H54 (cell line): ENCODE results near the gene EFCC1.
A peak's percentile ranks its signal among the peaks of the same experiment; 100 is the strongest.

Experiments used
- DNase-seq: peaks from one replicate; pipeline ENCODE4 v3.0.0; 2011; ENCODE audit warnings: low spot score, mixed read lengths; ENCODE audit not compliant: insufficient read length
- FAIRE-seq: peaks from 3 replicates; lab custom pipeline; 2011; peaks lifted over from hg19 to GRCh38; lab: Jason Lieb, UNC
- POLR2A ChIP-seq: IDR thresholded peaks from 2 replicates; pipeline ENCODE4 v1.6.1; 2011; ENCODE audit warnings: low read depth, mild to moderate bottlenecking, low read length

EFCC1 gene

DNA sequence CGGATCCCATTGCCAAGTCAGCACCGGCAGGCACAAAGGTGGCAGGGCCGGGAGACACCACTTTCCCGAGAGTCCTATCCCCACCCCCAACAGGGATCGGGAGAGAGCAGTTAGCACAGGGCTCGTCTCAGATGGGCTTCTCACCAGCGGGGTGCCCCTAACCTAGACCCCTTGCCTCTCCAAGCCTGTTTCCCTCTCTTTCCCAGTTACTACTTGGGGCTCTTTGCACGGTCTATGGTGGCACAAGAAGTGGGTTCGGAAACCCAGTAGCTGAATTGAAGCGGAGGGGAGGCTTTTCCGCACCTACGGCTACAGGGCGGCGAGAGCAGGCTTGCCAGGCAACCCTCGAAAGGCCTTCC, 383 bp upstream of the EFCC1 start:
- no peak for TF ChIP-seq POLR2A
- FAIRE-seq (no peak), DNase-seq (no peak)

DNA sequence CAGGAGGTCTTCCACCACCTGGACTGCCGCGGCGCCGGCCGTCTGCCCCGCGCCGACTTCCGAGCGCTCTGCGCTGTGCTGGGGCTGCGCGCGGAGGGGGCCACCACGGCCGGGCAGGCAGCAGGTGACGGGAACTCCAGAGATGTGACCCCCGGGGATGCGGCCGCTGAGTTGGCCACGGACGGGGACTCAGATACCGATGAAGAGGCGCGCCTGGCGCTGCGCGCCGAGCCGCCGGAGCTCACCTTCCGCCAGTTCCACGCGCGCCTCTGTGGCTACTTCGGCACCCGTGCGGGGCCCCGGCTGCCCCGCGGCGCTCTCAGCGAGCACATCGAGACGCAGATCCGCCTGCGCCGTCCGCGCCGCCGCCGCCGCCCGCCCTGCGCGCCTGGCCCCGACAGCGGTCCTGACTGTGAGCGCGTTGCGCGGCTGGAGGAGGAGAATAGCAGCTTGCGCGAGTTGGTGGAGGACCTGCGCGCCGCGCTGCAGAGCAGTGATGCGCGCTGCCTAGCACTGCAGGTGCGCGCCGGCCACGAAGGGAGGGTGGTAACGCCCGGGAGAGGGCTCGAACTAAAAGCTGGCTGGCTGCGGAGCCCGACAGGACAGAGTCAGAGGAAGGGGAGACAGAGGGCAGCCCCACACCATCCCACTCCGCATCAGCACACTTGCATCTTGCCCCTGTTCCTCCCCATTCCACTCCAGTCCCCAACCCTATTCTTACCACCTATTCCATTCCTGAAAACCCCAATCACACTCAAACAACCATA, 885 bp downstream of the EFCC1 start:
- no peak for TF ChIP-seq POLR2A
- DNase-seq (no peak), FAIRE-seq (no peak)

DNA sequence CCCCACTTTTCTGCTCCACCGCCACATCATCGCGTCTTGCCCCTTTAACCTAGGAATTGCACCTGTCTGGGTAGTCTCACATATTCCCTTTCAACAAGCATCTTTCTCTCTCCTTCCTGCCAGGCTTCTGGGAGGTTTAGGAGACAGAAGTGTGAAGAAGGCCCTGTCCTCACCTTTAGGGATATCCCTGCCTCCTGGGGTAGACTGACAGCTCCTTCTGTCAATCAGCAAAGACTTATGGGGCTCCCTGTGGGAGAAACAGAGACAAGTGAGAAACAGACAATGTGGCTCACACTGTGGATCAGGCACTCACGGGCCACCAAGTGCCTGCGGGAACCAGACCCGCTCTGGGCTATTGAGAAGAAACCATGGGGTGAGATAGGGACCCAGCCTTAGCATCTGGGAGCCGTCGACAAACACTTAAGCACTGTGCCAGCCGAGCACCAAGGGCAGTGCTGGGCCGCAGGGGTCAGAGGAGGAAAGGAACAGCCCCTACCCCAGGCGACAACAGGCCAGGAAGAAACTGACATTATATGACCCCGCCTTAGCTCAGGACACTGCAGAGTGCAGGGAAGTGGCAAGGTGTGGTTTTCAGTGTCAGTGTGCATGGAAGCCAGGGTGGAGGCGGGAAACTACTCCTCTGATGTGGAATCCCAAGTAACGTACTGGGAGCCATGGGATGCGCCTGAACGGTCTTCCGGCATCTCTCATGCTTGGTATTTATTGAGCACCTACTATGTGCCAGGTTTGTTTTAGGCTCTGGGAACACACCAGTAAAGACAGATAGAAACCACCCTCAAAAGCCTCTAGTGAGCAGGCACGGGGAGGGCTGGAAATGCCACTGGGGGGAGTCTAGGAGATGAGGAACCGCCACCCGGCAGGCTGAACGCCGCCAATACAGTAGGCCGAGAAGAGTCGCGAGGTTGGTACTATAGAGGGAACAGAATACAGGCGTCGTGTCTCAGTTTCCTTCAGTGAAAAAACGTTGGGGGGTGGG, 1.8 kb downstream of the EFCC1 start:
- FAIRE-seq: no peak

DNA sequence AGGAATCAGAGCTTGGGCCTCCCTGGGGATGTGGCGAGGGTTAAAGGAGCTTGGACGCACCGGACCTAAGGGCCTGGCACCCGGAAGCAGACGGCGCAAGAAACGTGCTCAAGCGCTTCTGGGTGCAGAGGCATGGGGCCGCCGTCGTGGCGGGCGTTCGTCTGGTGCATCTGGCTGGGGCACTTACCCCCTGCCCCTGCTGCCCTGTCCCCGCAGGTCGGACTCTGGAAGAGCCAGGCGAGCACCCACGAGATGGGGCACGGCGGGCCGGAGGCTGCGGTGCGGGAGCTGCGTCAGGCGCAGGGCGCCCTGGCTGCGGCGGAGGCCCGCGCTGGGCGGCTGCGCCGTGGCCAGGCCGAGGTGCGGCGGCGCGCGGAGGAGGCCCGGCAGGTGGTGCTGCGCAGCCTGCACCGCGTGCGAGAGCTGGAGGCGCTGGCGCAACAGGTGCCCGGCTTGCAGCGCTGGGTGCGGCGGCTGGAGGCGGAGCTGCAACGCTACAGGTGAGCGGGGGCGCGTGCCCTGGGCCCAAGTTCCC, 2.5 kb downstream of the EFCC1 start:
- DNase-seq (no peak), FAIRE-seq (no peak)
- no peak for TF ChIP-seq POLR2A

More for the DNA sequence above, 1.8 kb downstream of the EFCC1 start:
- DNase-seq: no peak
- no peak for TF ChIP-seq POLR2A

DNA sequence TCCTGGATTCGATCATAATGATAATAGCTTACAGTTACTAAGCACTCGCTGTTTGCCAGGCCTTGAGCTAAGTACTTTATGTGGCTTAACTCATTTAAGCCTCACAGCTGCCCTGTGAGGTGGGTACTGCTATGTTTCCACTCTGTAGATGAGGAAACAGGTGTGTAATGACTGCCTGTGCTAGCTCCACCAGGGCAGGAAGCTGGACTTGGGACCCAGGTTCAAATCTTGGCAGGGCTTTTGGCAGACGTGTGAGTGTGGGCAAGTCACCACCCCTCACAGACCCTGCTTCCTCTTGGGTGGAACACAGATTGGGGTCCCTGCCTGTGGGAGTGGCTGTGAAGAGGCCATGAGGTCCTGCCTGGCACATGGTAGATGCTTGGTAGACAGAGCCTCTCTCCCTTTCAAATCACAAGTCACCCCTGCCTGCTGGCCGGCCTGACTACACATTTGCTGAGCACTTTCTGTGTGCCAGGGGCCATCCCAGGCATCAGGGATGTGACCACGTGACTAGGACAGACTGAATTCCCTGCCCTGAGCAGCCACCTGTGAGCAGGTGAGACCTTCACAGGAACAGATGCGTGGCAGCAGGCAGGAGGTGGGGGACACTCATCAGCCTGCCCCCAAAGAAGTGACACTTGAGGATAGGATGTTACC, 3.7 kb downstream of the EFCC1 start:
- TF ChIP-seq POLR2A: no peak
- DNase-seq (no peak), FAIRE-seq (no peak)

DNA sequence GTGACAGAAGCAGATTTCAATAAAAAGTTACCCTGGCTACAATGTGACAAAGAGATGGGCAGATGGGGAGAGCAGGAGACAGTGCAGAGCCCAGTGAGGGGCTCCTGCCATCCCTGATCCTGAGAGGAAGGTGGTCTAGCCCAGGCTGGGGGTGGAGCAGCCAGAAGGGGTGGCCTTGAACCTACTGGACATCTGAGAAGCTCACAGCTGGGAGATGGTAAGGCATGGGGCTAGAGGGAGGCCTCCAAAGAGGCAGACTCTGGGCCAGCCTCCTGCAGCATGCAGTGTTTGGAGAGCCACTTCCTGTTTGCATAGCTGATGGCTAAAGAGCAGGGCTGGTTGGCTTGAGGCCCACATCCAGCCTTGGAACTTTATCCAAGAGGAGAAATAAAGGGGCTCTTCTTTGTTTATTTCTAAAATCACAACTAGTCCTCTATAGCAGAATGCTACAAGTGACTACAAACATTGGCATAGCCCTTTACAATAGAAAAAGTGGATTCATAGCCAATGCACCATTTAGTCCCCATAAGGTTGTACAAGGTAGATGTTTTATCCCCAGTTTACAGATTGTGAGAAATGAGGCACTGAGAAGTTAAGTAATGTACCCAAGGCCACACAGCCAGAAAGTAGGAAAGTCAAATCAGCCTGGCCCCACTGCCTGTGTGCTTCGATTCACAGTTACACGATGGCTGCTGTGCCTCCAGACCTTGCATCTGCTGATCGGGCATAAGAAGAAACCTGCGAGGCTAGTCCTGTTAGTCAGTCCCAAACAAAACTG, 4.6 kb downstream of the EFCC1 start:
- FAIRE-seq (no peak), DNase-seq (no peak)
- no peak for TF ChIP-seq POLR2A

DNA sequence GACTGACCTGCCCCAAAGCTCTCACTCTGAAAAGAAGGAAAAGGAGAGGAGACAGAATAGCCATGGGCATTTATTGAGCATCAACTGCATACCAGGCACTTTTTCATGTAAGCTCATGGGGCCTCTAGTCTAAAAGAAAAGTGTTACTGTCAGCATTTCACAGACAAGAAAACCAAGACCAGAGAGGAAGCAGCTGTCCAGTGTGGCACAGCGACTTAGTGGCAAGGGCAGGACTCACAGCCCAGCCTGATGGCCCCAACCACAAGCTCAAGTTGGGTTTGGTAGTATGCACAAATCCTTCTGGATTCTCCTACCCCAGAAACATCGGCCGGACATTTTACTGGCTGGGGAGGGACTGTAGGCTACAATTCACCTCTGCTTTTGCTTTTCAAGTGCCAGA, 5.8 kb downstream of the EFCC1 start:
- no peak for TF ChIP-seq POLR2A
- FAIRE-seq (no peak), DNase-seq (no peak)

DNA sequence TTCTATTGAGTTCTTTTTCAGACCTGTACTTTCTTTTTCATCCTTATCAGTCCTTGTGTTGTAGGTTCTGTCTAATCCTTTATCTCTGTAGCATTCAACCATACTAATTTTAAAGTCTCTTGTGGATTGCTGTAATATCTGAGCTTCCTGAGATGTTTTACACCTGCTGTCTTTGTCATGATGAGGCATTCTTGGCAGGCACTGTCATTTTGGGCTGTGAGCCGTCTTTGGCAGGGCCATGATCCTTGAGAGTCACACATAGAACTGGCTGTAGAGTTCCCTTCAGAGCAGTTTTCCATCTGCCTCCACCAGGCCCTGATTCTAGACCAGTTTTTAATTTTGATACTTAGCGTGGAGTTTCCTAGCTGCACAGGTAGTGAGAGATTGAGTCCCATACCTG, 6.7 kb downstream of the EFCC1 start:
- FAIRE-seq (no peak), DNase-seq (no peak)
- TF ChIP-seq POLR2A: no peak

DNA sequence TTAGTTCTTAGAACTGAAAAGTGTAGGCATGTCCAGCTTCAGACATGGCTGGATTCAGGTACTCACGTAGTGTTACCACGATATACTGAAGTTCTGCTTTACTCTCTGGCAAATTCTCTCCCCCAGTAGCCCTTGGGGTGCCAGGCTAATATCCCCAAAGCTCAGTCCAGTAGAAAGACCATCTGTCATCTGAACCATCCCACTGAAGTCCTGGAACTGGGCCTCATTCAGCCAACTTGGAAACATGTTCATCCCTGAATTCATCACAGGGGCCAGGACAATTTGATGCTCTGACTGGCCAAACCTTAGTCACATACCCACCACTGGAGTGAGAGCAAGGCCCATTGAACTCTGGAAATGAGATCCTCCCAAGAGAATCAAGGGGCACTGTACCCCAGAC, 8.2 kb downstream of the EFCC1 start:
- no peak for DNase-seq
- no peak for TF ChIP-seq POLR2A
- no peak for FAIRE-seq

DNA sequence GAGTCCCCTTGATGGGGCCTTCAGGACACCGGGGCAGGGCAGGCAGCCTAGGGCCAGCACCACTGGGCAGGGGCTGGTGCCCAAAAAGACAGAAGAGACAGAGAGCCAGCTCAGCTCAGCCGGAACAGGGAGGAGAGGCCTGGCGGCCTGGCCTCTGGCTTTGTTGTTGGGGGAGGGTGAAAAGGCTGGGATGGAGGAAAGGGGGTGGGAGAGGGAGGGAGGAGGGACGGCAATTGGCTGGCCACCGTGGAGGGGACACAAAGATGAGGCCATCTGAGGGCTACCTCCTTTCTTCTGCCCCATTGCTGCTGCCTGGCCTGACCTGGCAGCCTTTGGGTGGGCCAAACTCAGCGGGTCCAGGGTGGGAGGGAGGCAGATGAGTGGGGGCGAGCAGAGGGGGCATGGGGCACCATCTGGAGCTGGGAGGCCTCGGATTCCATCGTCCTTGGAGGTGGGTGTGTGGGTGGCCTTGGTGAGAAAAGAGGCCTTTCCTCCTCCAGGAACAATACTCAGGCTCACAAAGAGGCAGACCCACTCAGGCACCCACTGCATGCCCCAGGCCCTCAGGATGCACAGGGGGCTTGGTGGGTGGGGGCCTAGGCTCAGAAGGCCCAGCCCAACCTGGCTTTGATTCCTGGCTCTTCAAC, 9.3 kb downstream of the EFCC1 start:
- TF ChIP-seq POLR2A: no peak
- no peak for DNase-seq
- FAIRE-seq: no peak

DNA sequence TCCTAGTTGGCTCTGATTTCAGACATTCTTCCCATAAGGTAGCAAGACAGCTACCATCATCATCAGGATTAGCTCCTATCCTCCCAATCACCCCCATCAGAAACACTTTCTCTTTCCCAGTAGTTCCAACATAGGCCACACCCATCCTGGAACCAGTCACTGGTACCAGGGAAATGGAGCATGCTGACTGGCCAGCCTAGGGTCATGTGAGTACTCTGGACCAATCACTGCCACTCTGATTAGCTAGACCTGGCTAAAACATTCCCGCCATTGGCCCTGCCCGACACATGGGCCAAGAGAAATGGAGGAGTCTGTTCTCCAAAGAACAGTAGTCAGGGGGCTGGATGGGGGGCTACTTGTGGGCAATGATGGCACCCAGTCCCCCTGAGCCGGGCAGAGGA, 12.4 kb downstream of the EFCC1 start:
- no peak for TF ChIP-seq POLR2A
- FAIRE-seq (no peak), DNase-seq (peak; percentile 71)

DNA sequence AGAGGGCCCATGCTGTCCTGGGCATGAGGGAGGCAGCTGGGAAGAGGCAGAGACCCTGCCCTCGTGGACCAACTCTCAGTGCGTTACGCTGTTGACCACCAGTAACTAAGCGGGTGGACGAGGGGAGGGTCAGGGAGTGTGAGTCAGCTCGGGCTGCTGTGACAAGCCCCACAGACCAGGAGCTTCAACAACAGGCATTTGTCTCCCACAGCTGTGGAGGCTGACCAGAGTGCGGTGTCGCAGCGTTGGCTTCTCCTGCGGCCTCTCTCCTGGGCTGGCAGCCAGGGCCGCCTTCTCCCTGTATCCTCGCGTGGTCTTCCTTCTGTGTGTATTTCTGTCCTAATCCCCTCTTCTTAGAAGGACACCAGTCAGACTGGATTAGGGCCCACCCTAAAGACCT, 13.0 kb downstream of the EFCC1 start:
- TF ChIP-seq POLR2A: no peak
- FAIRE-seq (no peak), DNase-seq (no peak)
